Thyroid gland (tissue), 4 donors: ENCODE data around the gene ATP5PB.

Source experiments
- CTCF ChIP-seq, 6 experiments: fragments of 200-600 bp in 3 of 6; fragments of 450-650 bp in 3 of 6; sonication (generic) in 3 of 6; IDR thresholded peaks; one replicate each; pipeline ENCODE4 v1.5.1; 2016 to 2019; ENCODE audit warnings: antibody characterized with exemption in 6 of 6, mild to moderate bottlenecking in 2 of 6, inconsistent platforms in 1 of 6, moderate library complexity in 1 of 6
- POLR2A ChIP-seq, 2 donors: fragments of 450-650 bp; IDR thresholded peaks; one replicate each; pipeline ENCODE4 v1.6.1; 2017; ENCODE audit warnings: antibody characterized with exemption in 2 of 2, mild to moderate bottlenecking in 2 of 2, moderate library complexity in 1 of 2

GRCh38 chr1:111446546-111446945 lies 2.7 kb upstream of the ATP5PB start:
- TF ChIP-seq POLR2A (IDR thresholded peaks at IDR 0.05), result no peak
- TF ChIP-seq CTCF (IDR thresholded peaks at IDR 0.05), result no peak
